ENCODE measurements around the gene COL20A1. TPM values are rescaled to one million over a fixed set of nuclear protein-coding genes. Genes with fewer than 3 reads are reported as not detected.

Gene COL20A1
- total RNA-seq, 1 donor from 2014 or later: not detected

GRCh38 chr20:63354636-63355350 lies 61.8 kb downstream of the COL20A1 start:
- Histone ChIP-seq H3K27me3 (ENCODE audit: control insufficient read depth, insufficient read depth, low read length) (peaks cover 13% of the 10 kb centered on the region), H3K4me3 (ENCODE audit: low read depth, low read length) (no peak overlapping the region), H3K36me3 (ENCODE audit: control insufficient read depth, insufficient read depth, low read length) (no peaks in the 10 kb centered on the region)
- no peak for DNase-seq (ENCODE audit: low read depth)
- TF ChIP-seq CTCF (IDR thresholded peaks at IDR 0.05; ENCODE audit: insufficient read depth, low read length, poor library complexity, severe bottlenecking): no peak

- no peaks in the 10 kb centered on the region for H3K36me3 ChIP-seq (ENCODE audit: control insufficient read depth, insufficient read depth, low read length)
- H3K27me3 ChIP-seq (ENCODE audit: control insufficient read depth, insufficient read depth, low read length): peaks cover 23% of the 10 kb centered on the region
- H3K4me3 ChIP-seq (ENCODE audit: low read depth, low read length): no peak overlapping the region
- TF ChIP-seq CTCF (IDR thresholded peaks at IDR 0.05; ENCODE audit: insufficient read depth, low read length, poor library complexity, severe bottlenecking): no peak
- no peak for DNase-seq (ENCODE audit: low read depth)
These were observed 62.9 kb downstream of the COL20A1 start for GRCh38 chr20:63355781-63356295.

- Histone ChIP-seq H3K36me3 (ENCODE audit: control insufficient read depth, insufficient read depth, low read length) (no peaks in the 10 kb centered on the region), H3K4me3 (ENCODE audit: low read depth, low read length) (no peak overlapping the region), H3K27me3 (ENCODE audit: control insufficient read depth, insufficient read depth, low read length) (peaks cover 27% of the 10 kb centered on the region)
- no peak for DNase-seq (ENCODE audit: low read depth)
- TF ChIP-seq CTCF (IDR thresholded peaks at IDR 0.05; ENCODE audit: insufficient read depth, low read length, poor library complexity, severe bottlenecking): no peak
These were observed 63.5 kb downstream of the COL20A1 start for GRCh38 chr20:63356511-63356910.

- TF ChIP-seq CTCF (IDR thresholded peaks at IDR 0.05; ENCODE audit: insufficient read depth, low read length, poor library complexity, severe bottlenecking): no peak
- Histone ChIP-seq H3K27me3 (ENCODE audit: control insufficient read depth, insufficient read depth, low read length) (peaks cover 33% of the 10 kb centered on the region), H3K4me3 (ENCODE audit: low read depth, low read length) (no peak overlapping the region), H3K36me3 (ENCODE audit: control insufficient read depth, insufficient read depth, low read length) (no peaks in the 10 kb centered on the region)
- DNase-seq (ENCODE audit: low read depth): no peak
These were observed 64.2 kb downstream of the COL20A1 start for GRCh38 chr20:63356931-63357879.

- H3K36me3 ChIP-seq (ENCODE audit: control insufficient read depth, insufficient read depth, low read length): no peaks in the 10 kb centered on the region
- no peak overlapping the region for H3K4me3 ChIP-seq (ENCODE audit: low read depth, low read length)
- TF ChIP-seq CTCF (IDR thresholded peaks at IDR 0.05; ENCODE audit: insufficient read depth, low read length, poor library complexity, severe bottlenecking): no peak
- peaks cover 35% of the 10 kb centered on the region for H3K27me3 ChIP-seq (ENCODE audit: control insufficient read depth, insufficient read depth, low read length)
- no peak for DNase-seq (ENCODE audit: low read depth)
These were observed 65.2 kb downstream of the COL20A1 start for GRCh38 chr20:63357921-63358905.
